ENCODE measurements around the gene LIPM.

Gene LIPM

DNA sequence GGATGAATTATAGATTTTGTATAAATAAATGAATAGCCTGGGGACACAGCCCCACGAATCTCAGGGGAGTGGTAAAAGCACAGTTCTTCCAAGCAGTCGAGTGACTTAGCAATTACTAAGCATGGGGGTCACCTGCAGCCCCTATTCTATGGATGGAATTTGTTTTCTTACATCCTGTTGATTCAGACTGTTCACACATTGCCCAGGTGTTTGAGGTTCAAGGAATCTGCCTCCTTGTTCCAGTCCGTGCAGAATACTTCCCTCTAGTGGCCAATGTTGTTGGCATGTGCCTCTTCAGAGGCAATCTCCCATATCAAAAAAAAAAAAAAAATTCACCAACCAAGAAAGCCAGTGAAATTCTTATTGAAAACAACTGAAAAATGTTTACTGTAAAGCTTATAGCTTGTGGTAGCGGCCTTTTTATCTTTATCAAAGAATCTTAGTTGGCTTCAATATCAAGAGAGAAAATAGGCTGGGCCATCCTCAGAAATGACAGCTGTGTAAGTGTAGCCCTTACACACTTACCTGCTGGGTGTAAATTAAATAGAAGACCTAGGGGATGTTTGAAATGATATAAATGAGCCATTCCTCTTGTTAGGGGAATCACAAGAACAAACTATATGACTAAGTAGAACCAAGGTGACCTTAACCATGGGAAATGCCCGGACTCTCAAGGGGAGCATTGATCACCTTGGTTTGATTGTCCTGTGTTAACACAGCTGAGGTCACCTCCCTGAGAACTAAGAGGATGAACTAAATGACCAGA is 7.8 kb downstream of the LIPM start:
- TF ChIP-seq GATA3 (IDR thresholded peaks at IDR 0.05; ENCODE audit: low read depth, low read length), result no peak
- TF ChIP-seq GATA2 (IDR thresholded peaks at IDR 0.05; ENCODE audit: low read depth, low read length), result no peak

- TF ChIP-seq GATA2 (IDR thresholded peaks at IDR 0.05; ENCODE audit: low read depth, low read length) (no peak), GATA3 (IDR thresholded peaks at IDR 0.05; ENCODE audit: low read depth, low read length) (no peak)
These were observed 10.7 kb downstream of the LIPM start for GRCh38 chr10:88813200-88813599.

DNA sequence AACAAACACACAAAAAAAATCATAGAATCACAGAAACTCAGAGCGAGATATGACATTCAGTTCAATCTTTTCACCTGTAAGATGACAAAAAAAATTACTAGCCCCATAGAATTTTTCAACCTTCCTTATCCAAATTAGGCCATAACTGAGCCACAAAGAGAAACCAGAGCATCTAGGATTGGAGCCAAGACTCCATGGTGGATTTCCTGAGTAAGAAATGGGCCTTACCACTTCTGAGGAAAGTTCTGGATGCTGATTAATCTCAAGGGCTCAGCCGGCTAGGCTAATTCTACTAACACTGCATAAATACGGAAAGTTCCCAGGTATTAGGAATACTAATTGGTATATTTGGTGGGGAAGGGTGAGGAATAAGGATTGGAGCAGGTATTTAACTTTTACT is 16.8 kb downstream of the LIPM start:
- TF ChIP-seq GATA2 (IDR thresholded peaks at IDR 0.05; ENCODE audit: low read depth, low read length), result no peak
- no peak for TF ChIP-seq GATA3 (IDR thresholded peaks at IDR 0.05; ENCODE audit: low read depth, low read length)

- TF ChIP-seq GATA3 (IDR thresholded peaks at IDR 0.05; ENCODE audit: low read depth, low read length) (no peak), GATA2 (IDR thresholded peaks at IDR 0.05; ENCODE audit: low read depth, low read length) (no peak)
These were observed 18.3 kb downstream of the LIPM start for GRCh38 chr10:88820748-88821401.

DNA sequence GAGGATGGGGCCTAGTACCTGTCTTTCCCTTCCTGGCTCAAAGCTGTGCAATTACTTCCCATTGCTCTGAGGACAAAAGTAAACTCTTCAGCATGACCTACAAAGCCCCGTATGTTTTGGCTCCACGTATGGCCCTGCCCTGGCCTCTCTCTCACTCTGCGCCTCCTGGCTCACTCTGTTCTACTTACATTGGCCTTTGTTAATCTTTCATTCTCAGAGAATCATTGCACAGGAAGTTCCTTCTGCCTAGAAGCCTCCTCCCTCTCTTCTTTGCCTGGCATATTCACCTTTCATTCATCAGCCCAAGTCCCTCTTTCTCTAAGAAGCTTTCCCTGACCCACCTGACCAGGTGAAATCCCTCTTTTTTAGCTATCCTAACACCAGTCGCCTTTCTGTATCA is 23.9 kb downstream of the LIPM start:
- TF ChIP-seq GATA2 (IDR thresholded peaks at IDR 0.05; ENCODE audit: low read depth, low read length) (no peak), GATA3 (IDR thresholded peaks at IDR 0.05; ENCODE audit: low read depth, low read length) (no peak)

- TF ChIP-seq GATA3 (IDR thresholded peaks at IDR 0.05; ENCODE audit: low read depth, low read length), result no peak
- TF ChIP-seq GATA2 (IDR thresholded peaks at IDR 0.05; ENCODE audit: low read depth, low read length), result no peak
These were observed 25.1 kb downstream of the LIPM start for GRCh38 chr10:88827671-88828070.

- no peak for TF ChIP-seq GATA3 (IDR thresholded peaks at IDR 0.05; ENCODE audit: low read depth, low read length)
- no peak for TF ChIP-seq GATA2 (IDR thresholded peaks at IDR 0.05; ENCODE audit: low read depth, low read length)
These were observed 25.8 kb downstream of the LIPM start for GRCh38 chr10:88828310-88828709.

GRCh38 chr10:88830643-88831268 is 28.2 kb downstream of the LIPM start:
- TF ChIP-seq GATA3 (IDR thresholded peaks at IDR 0.05; ENCODE audit: low read depth, low read length) (no peak), GATA2 (IDR thresholded peaks at IDR 0.05; ENCODE audit: low read depth, low read length) (no peak)

- TF ChIP-seq GATA2 (IDR thresholded peaks at IDR 0.05; ENCODE audit: low read depth, low read length) (no peak), GATA3 (IDR thresholded peaks at IDR 0.05; ENCODE audit: low read depth, low read length) (no peak)
These were observed 29.2 kb downstream of the LIPM start for GRCh38 chr10:88831709-88832108.

DNA sequence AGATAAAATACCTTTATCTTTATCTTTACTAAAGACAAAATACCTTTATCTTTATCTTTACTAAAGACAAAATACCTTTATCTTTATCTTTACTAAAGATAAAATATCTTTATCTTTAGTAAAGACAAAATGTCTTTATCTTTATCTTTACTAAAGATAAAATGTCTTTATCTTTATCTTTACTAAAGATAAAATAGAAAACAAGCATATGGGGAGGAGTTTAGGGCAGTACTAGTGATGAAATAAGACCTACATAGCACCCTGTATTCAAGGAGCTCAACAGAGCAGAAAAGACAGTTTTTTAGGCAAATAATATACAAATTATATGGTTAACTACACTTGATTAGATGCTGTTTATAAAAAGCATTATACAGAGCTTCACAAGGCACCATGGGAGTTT is 29.8 kb downstream of the LIPM start:
- TF ChIP-seq GATA3 (IDR thresholded peaks at IDR 0.05; ENCODE audit: low read depth, low read length) (no peak), GATA2 (IDR thresholded peaks at IDR 0.05; ENCODE audit: low read depth, low read length) (no peak)

- no peak for TF ChIP-seq GATA3 (IDR thresholded peaks at IDR 0.05; ENCODE audit: low read depth, low read length)
- no peak for TF ChIP-seq GATA2 (IDR thresholded peaks at IDR 0.05; ENCODE audit: low read depth, low read length)
These were observed 30.6 kb downstream of the LIPM start for GRCh38 chr10:88833156-88833555.

DNA sequence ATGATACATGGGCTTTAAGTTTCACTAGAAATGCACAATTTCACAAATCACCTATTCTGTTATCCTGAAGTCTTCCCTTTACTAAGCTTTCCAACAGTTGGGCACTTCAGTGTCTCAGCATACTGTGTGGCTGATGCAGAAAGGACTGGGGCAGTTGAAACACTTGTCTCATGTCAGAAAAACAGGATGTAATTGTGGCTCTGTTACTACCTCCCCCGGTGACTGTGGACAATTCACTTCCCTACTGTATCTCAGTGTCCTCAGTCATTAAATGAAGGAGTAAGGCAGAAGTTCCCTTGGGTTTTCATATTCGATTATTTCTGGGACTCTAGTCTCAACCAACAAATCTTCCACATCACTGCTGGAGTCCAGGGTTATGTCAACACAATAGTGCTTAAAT is 31.2 kb downstream of the LIPM start:
- no peak for TF ChIP-seq GATA2 (IDR thresholded peaks at IDR 0.05; ENCODE audit: low read depth, low read length)

- TF ChIP-seq GATA2 (IDR thresholded peaks at IDR 0.05; ENCODE audit: low read depth, low read length) (no peak), GATA3 (IDR thresholded peaks at IDR 0.05; ENCODE audit: low read depth, low read length) (no peak)
These were observed 32.8 kb downstream of the LIPM start for GRCh38 chr10:88835096-88835909.

GRCh38 chr10:88835910-88836221 is 33.3 kb downstream of the LIPM start:
- TF ChIP-seq GATA2 (IDR thresholded peaks at IDR 0.05; ENCODE audit: low read depth, low read length) (no peak), GATA3 (IDR thresholded peaks at IDR 0.05; ENCODE audit: low read depth, low read length) (no peak)
